Activated gamma-delta T cell treated with anti-CD3 and anti-CD28 coated beads, Interleukin-2, amount 50 U/mL, for 16 hours (primary cell): ENCODE measurements around the gene APBB1IP.
"Not testable (repeated sequence)": the region's sequence is repeated elsewhere in the genome, so short reads cannot be mapped to it uniquely, and the experiment has no call there.

Source experiments
- DNase-seq: peaks from one replicate; pipeline ENCODE4 v3.0.0-alpha.2; 2020; ENCODE audit warnings: low read depth

Gene APBB1IP

GRCh38 chr10:26477501-26477900 lies 39.4 kb downstream of the APBB1IP start:
- no peak for DNase-seq

- no peak for DNase-seq
Observed at GRCh38 chr10:26478061-26478460, 39.9 kb downstream of the APBB1IP start.

- DNase-seq, result no peak
Observed at GRCh38 chr10:26479766-26480492, 41.8 kb downstream of the APBB1IP start.

- DNase-seq, result no peak
Observed at GRCh38 chr10:26481315-26481692, 43.2 kb downstream of the APBB1IP start.

- DNase-seq, result no peak
Observed at GRCh38 chr10:26481914-26482550, 43.9 kb downstream of the APBB1IP start.

GRCh38 chr10:26483554-26483953 lies 45.4 kb downstream of the APBB1IP start:
- no peak for DNase-seq

- DNase-seq, result no peak
Observed at GRCh38 chr10:26485150-26485941, 47.2 kb downstream of the APBB1IP start.

GRCh38 chr10:26486304-26486703 lies 48.2 kb downstream of the APBB1IP start:
- no peak for DNase-seq

GRCh38 chr10:26486990-26487850 lies 49.1 kb downstream of the APBB1IP start:
- DNase-seq, result peak; percentile 51

- DNase-seq, result no peak
Observed at GRCh38 chr10:26488344-26488743, 50.2 kb downstream of the APBB1IP start.

GRCh38 chr10:26489081-26489480 lies 50.9 kb downstream of the APBB1IP start:
- no peak for DNase-seq

GRCh38 chr10:26490367-26490766 lies 52.2 kb downstream of the APBB1IP start:
- DNase-seq, result not testable (repeated sequence)

- DNase-seq, result no peak
Observed at GRCh38 chr10:26491276-26491675, 53.1 kb downstream of the APBB1IP start.

GRCh38 chr10:26491934-26492333 lies 53.8 kb downstream of the APBB1IP start:
- no peak for DNase-seq

GRCh38 chr10:26492725-26493124 lies 54.6 kb downstream of the APBB1IP start:
- not testable (repeated sequence) for DNase-seq

- DNase-seq, result no peak
Observed at GRCh38 chr10:26494018-26494417, 55.9 kb downstream of the APBB1IP start.

GRCh38 chr10:26499426-26499825 lies 61.3 kb downstream of the APBB1IP start:
- DNase-seq, result no peak

GRCh38 chr10:26502986-26503385 lies 64.8 kb downstream of the APBB1IP start:
- no peak for DNase-seq

- no peak for DNase-seq
Observed at GRCh38 chr10:26503911-26504310, 65.8 kb downstream of the APBB1IP start.

GRCh38 chr10:26504429-26504828 lies 66.3 kb downstream of the APBB1IP start:
- not testable (repeated sequence) for DNase-seq

- DNase-seq, result no peak
Observed at GRCh38 chr10:26505491-26505890, 67.3 kb downstream of the APBB1IP start.

GRCh38 chr10:26506736-26507135 lies 68.6 kb downstream of the APBB1IP start:
- DNase-seq, result no peak
